ENCODE data around the gene GPR18.
A peak's percentile ranks its signal among the peaks of the same experiment; 100 is the strongest.

GPR18 gene

GRCh38 chr13:99265821-99266426 lies 7.7 kb upstream of the GPR18 start:
- Mint-ChIP-seq H3K9me3 (no peaks in the 10 kb centered on the region), H3K4me1 (ENCODE audit: low read depth) (peaks cover 29% of the 10 kb centered on the region), H3K27me3 (ENCODE audit: low read depth) (no peaks in the 10 kb centered on the region), H3K36me3 (ENCODE audit: low read depth) (peaks cover 17% of the 10 kb centered on the region), H3K27ac (no peak overlapping the region), H3K4me3 (no peak overlapping the region)

- H3K27ac Mint-ChIP-seq = no peak overlapping the region
- H3K27me3 Mint-ChIP-seq (ENCODE audit: low read depth) = no peaks in the 10 kb centered on the region
- H3K36me3 Mint-ChIP-seq (ENCODE audit: low read depth) = peaks cover 16% of the 10 kb centered on the region
- no peaks in the 10 kb centered on the region for H3K9me3 Mint-ChIP-seq
- no peak overlapping the region for H3K4me3 Mint-ChIP-seq
- H3K4me1 Mint-ChIP-seq (ENCODE audit: low read depth) = peaks cover 30% of the 10 kb centered on the region
Measured at GRCh38 chr13:99265162-99265800, 7.1 kb upstream of the GPR18 start.

DNA sequence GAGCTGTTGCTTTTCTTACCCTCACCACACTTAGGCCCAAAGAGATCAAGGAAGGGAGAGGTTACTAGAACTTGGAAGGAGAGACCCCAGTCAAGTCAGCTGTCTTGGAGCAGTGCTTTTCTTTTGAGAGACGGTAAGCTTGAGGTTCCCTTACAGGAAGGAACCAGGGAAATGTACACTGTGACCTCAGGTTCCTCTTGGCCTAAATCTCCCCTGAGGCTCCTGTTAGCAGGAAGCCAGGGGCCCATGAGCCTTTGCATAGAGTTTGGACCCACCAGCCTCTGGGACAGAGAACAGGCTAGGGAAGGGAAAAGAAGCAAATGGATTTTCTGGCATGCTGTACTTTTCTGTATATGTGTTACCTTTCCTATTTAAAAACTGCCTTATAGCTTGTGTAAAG lies 5.9 kb upstream of the GPR18 start:
- H3K27ac Mint-ChIP-seq = peak overlapping the region; percentile 31
- peaks cover 41% of the 10 kb centered on the region for H3K4me1 Mint-ChIP-seq (ENCODE audit: low read depth)
- H3K9me3 Mint-ChIP-seq = no peaks in the 10 kb centered on the region
- peaks cover 24% of the 10 kb centered on the region for H3K36me3 Mint-ChIP-seq (ENCODE audit: low read depth)
- no peak overlapping the region for H3K4me3 Mint-ChIP-seq
- H3K27me3 Mint-ChIP-seq (ENCODE audit: low read depth) = no peaks in the 10 kb centered on the region

DNA sequence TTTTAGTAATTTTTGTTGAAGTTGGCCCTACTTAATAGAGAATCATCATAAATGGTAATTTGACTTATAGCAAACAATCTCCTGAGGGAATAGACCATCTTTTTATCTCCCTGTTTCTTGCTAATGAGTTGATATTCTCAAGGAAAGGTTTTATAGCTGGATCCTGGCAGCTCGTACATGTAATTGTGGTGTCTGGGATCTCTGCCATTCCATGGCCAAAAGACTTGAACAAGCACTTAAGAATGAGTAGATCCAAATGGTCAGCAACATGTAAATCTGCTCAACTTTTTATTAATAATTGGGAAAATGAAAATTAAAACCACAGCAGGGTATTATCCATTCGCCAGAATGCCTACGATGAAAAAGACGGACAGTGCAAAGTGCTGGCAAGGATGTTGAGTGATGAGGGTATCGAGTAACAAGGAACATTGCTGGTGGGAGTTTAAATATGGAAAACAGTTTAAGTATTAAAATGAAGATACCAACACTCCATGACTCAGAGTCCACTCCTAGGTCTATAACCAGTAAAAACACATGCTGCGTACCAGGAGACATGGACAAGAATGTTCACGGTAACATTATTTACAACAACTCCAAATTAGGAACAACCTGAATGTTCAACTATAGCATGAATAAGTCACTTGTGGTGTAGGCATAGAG lies 5.1 kb upstream of the GPR18 start:
- Mint-ChIP-seq H3K9me3 (no peaks in the 10 kb centered on the region), H3K27me3 (ENCODE audit: low read depth) (no peaks in the 10 kb centered on the region), H3K27ac (no peak overlapping the region), H3K4me1 (ENCODE audit: low read depth) (peaks cover 43% of the 10 kb centered on the region), H3K36me3 (ENCODE audit: low read depth) (peaks cover 24% of the 10 kb centered on the region), H3K4me3 (no peak overlapping the region)

GRCh38 chr13:99261059-99261458 lies 2.9 kb upstream of the GPR18 start:
- Mint-ChIP-seq H3K27ac (no peak overlapping the region), H3K4me1 (ENCODE audit: low read depth) (peaks cover 54% of the 10 kb centered on the region), H3K9me3 (no peaks in the 10 kb centered on the region), H3K36me3 (ENCODE audit: low read depth) (peaks cover 25% of the 10 kb centered on the region), H3K4me3 (no peak overlapping the region), H3K27me3 (ENCODE audit: low read depth) (no peaks in the 10 kb centered on the region)

GRCh38 chr13:99260216-99260615 lies 2.0 kb upstream of the GPR18 start:
- Mint-ChIP-seq H3K27ac (peak overlapping the region; percentile 12), H3K36me3 (ENCODE audit: low read depth) (peaks cover 30% of the 10 kb centered on the region), H3K4me1 (ENCODE audit: low read depth) (peaks cover 53% of the 10 kb centered on the region), H3K9me3 (no peaks in the 10 kb centered on the region), H3K4me3 (peak overlapping the region; percentile 52), H3K27me3 (ENCODE audit: low read depth) (no peaks in the 10 kb centered on the region)

DNA sequence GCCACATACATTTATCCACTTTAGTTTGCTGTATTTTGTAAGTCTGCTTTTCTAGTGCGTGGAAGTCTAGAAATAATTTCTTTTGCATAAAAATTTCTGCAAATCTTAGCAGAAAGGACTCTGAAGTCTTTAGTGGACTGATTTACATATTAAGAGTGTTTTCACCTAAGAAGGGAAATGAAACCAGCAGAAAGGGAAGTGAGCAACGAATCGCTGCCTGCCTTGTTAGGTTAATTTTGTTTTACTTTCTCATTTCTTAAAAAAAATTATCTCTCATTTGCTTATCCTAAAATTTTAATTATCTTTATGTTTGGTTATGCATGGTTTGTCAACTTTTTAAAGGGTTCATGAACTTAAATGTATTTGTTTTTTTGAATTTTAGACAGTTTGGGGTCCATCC lies 767 bp upstream of the GPR18 start:
- H3K36me3 Mint-ChIP-seq (ENCODE audit: low read depth) = peaks cover 40% of the 10 kb centered on the region
- no peaks in the 10 kb centered on the region for H3K9me3 Mint-ChIP-seq
- H3K27me3 Mint-ChIP-seq (ENCODE audit: low read depth) = no peaks in the 10 kb centered on the region
- peak overlapping the region; percentile 58 for H3K4me3 Mint-ChIP-seq
- H3K27ac Mint-ChIP-seq = peak overlapping the region; percentile 91
- peaks cover 54% of the 10 kb centered on the region for H3K4me1 Mint-ChIP-seq (ENCODE audit: low read depth)

DNA sequence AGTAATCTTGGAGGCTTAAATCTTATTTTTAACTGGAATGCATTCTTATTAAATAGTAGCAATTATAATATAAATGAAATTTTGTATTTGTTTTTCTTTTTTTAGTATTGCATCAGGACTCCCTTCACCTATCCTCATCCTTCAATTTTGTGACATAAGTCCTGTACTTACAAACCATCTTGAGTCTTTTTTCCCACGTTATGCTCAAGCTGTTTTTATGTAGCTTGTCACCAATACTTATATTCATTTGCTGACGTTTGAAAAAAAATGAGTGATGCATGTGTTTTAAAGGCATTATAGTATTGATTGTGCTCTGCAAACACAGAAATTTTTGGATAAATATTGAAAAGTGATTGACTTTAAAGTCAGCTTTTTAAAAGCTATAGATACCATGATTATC lies 888 bp downstream of the GPR18 start:
- no peaks in the 10 kb centered on the region for H3K9me3 Mint-ChIP-seq
- H3K36me3 Mint-ChIP-seq (ENCODE audit: low read depth) = peaks cover 40% of the 10 kb centered on the region
- no peak overlapping the region for H3K27ac Mint-ChIP-seq
- peaks cover 47% of the 10 kb centered on the region for H3K4me1 Mint-ChIP-seq (ENCODE audit: low read depth)
- H3K4me3 Mint-ChIP-seq = peak overlapping the region; percentile 74
- H3K27me3 Mint-ChIP-seq (ENCODE audit: low read depth) = no peaks in the 10 kb centered on the region

DNA sequence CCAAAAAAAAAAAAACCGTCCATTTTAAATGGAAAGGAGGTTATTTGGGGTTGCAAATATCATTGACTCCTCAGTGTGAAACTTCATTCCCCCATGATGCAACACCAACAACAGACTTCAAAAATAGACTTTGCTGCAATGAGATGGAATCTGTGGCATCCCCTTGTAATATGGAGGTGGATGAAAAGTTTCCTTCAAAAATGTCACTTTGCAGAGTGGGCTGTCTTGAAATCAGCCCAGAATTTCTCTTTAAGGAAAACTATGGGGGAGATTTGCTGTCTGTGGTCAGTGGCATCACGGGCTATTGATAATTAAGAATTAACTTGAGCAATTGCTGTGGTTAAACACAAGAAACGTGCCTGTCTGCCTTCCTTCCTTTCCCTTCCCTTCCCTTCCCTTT lies 1.5 kb downstream of the GPR18 start:
- peaks cover 52% of the 10 kb centered on the region for H3K4me1 Mint-ChIP-seq (ENCODE audit: low read depth)
- H3K9me3 Mint-ChIP-seq = no peaks in the 10 kb centered on the region
- peaks cover 40% of the 10 kb centered on the region for H3K36me3 Mint-ChIP-seq (ENCODE audit: low read depth)
- H3K4me3 Mint-ChIP-seq = peak overlapping the region; percentile 74
- H3K27me3 Mint-ChIP-seq (ENCODE audit: low read depth) = no peaks in the 10 kb centered on the region
- peak overlapping the region; percentile 38 for H3K27ac Mint-ChIP-seq

- Mint-ChIP-seq H3K4me3 (peak overlapping the region; percentile 74), H3K27me3 (ENCODE audit: low read depth) (no peaks in the 10 kb centered on the region), H3K27ac (no peak overlapping the region), H3K36me3 (ENCODE audit: low read depth) (peaks cover 39% of the 10 kb centered on the region), H3K9me3 (no peaks in the 10 kb centered on the region), H3K4me1 (ENCODE audit: low read depth) (peaks cover 52% of the 10 kb centered on the region)
Measured at GRCh38 chr13:99256283-99256682, 1.9 kb downstream of the GPR18 start.

DNA sequence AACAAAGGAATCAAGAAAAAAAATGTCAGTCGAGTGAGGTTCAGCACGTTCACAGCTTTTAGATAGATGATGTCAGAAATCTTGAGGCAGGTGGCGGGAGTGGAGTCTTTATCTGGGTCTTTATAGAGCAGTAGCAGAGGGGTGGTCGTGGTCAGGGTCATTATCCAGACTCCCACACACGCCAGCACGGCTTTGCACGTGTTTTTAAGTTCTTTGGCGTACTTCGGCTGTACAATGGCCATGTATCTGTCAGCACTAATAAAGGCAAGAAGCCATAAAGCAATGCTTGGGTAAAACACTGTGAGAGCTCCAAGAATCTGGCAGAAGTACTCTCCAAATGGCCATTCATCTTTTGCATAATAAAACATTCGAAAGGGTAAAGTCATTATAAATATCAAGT lies 2.9 kb downstream of the GPR18 start:
- peaks cover 39% of the 10 kb centered on the region for H3K36me3 Mint-ChIP-seq (ENCODE audit: low read depth)
- H3K27me3 Mint-ChIP-seq (ENCODE audit: low read depth) = no peaks in the 10 kb centered on the region
- H3K27ac Mint-ChIP-seq = no peak overlapping the region
- H3K4me3 Mint-ChIP-seq = peak overlapping the region; percentile 13
- peaks cover 48% of the 10 kb centered on the region for H3K4me1 Mint-ChIP-seq (ENCODE audit: low read depth)
- no peaks in the 10 kb centered on the region for H3K9me3 Mint-ChIP-seq

DNA sequence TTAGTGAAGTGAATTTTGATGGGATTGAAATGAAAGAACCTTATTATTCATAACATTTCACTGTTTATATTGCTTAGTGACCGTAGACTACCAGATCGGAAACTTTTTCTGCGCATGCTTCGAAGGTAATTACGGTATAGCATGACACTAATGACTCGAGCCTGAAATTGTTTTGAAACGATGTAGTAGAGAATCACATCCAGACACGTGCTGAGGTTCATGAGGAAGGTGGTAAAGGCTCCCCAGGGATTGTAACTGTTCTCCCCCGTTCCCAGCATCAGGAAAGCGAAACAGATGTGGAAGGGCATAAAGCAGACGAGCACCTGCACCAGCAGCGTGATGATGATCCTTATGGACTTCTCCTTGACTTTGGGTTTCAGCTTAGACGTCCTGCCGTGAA lies 3.3 kb downstream of the GPR18 start:
- no peaks in the 10 kb centered on the region for H3K27me3 Mint-ChIP-seq (ENCODE audit: low read depth)
- no peaks in the 10 kb centered on the region for H3K9me3 Mint-ChIP-seq
- peak overlapping the region; percentile 13 for H3K4me3 Mint-ChIP-seq
- H3K27ac Mint-ChIP-seq = no peak overlapping the region
- H3K4me1 Mint-ChIP-seq (ENCODE audit: low read depth) = peaks cover 48% of the 10 kb centered on the region
- peaks cover 37% of the 10 kb centered on the region for H3K36me3 Mint-ChIP-seq (ENCODE audit: low read depth)

- Mint-ChIP-seq H3K9me3 (no peaks in the 10 kb centered on the region), H3K27ac (no peak overlapping the region), H3K4me3 (no peak overlapping the region), H3K27me3 (ENCODE audit: low read depth) (no peaks in the 10 kb centered on the region), H3K36me3 (ENCODE audit: low read depth) (peaks cover 46% of the 10 kb centered on the region), H3K4me1 (ENCODE audit: low read depth) (peaks cover 40% of the 10 kb centered on the region)
Measured at GRCh38 chr13:99251921-99252320, 6.3 kb downstream of the GPR18 start.

- peaks cover 35% of the 10 kb centered on the region for H3K4me1 Mint-ChIP-seq (ENCODE audit: low read depth)
Measured at GRCh38 chr13:99250982-99251825, 7.0 kb downstream of the GPR18 start.

More at GRCh38 chr13:99250982-99251825, 7.0 kb downstream of the GPR18 start:
- no peak overlapping the region for H3K4me3 Mint-ChIP-seq
- peaks cover 42% of the 10 kb centered on the region for H3K36me3 Mint-ChIP-seq (ENCODE audit: low read depth)
- no peak overlapping the region for H3K27ac Mint-ChIP-seq
- no peaks in the 10 kb centered on the region for H3K27me3 Mint-ChIP-seq (ENCODE audit: low read depth)
- H3K9me3 Mint-ChIP-seq = no peaks in the 10 kb centered on the region
